Fibroblast of skin of right quadriceps (primary cell): ENCODE measurements around the gene TCP10L.
"Not testable (repeated sequence)": the region's sequence is repeated elsewhere in the genome, so short reads cannot be mapped to it uniquely, and the experiment has no call there.

ENCODE experiments used
- DNase-seq: peaks from one replicate; pipeline ENCODE4 v3.0.0-alpha.2; 2013

The TCP10L gene

GRCh38 chr21:32585970-32586369, 647 bp upstream of the TCP10L start:
- no peak for DNase-seq

GRCh38 chr21:32584472-32584871, 851 bp downstream of the TCP10L start:
- DNase-seq, result no peak

DNA sequence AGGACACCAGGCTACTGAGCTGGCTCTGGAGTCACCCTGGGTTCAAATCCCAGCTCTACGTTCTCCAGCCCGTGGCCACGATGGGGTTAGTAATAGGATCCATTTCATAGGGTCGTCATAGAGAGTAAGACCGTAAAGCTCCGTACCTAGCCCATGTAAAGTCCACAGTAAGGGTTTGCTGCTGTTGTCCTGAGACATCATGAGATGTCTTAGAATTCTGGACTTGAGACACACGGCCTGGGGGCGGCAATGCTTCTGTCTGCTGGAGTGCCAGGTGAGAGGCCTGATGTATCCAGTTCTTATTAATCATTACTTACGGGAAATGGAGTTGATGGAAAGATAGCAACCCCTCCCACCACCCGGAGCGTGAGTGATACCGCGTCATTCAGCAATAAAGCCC, 3.6 kb downstream of the TCP10L start:
- no peak for DNase-seq

GRCh38 chr21:32580949-32581348, 4.4 kb downstream of the TCP10L start:
- DNase-seq, result no peak

DNA sequence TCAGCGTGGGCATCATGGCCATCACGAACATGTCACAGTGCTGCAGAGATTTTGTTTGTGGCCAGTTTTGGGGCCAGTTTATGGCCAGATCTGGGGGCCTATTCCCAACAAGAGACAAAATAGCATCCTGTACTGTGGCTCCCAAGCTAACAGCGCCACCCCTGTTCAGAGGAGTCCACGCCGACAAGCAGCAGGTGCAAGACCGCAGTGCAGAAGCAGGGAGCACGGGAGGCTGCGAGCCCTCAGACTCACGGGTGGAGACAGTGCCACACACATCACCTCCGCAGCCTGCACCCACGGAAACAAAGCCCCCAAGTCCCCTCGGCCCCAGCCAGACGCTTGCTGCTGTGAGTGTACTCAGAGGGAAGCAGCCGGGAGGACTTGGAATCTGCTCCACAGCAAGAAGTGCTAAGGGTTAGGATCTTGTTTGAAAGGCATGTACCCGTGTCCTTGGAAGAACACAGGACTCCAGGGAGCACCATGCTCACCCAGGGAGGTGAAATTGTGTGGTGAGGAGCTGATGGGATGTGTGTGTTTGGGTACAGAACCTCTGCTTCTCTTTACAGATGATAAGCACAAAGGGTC, 7.1 kb downstream of the TCP10L start:
- no peak for DNase-seq

- no peak for DNase-seq
Observed at GRCh38 chr21:32576011-32576410, 9.3 kb downstream of the TCP10L start.

- no peak for DNase-seq
Observed at GRCh38 chr21:32574946-32575925, 10.1 kb downstream of the TCP10L start.

- no peak for DNase-seq
Observed at GRCh38 chr21:32572574-32573420, 12.5 kb downstream of the TCP10L start.

DNA sequence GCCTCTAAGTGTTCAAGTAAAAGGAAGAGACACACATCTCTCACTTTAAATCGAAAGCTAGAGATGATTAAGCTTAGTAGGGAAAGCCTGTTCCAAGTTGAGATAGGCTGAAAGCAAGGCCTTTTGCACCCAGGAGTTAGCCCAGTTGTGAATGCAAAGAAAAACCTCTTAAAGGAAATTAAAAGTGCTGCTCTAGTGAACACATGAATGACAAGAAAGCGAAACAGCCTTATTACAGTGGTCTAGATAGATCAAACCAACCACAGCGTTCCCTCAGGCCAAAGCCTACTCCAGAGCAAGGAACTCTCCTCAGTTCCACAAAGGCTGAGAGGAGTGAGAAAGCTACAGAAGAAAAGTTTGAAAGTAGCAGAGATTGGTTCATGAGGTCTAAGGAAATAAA, 14.9 kb downstream of the TCP10L start:
- no peak for DNase-seq

DNA sequence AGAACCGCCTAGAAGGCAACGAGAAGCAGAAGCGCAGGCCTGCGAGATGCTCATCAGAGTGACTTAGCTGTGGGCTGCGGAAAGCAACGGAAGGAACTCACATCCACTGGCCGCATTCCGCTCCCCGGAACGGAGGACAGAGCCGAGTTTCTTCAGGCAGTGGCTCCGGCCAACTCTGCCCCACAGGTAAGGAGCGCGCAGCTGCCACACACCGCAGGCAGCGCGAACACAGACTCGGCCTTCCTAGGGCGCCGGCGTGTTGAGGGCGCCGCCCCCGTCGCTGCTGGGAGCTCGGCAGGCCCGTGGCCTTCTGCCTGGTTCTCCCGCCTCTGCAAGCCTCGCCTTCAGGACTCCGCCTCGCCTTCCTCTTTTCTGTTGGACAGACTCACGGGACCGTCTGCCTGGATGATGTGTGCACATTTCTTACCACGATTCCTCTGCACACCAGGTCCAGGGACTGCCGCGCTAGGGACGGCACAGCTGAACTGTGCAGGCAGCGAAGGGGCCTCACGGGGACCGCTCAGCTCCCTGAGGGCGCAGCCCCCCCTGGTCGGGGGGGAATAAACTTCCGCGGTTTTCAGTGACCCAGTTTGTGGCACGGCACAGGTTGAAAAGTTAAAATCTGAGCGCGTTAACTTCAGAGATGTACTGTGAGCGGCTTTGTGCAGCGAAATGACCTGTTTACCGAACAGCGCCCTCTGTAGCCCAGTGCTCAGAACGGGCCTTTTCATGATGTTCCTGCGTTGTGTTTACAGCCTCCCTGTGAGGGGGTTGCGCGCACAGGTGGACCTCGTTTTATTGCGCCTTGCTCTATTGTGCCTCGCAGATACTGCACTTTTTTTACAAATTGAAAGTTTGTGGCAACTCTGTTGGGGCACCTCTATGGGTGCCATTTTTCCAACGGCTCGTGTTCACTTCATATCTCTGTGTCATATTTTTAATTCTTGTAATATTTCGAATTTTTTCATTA, 15.8 kb downstream of the TCP10L start:
- DNase-seq, result peak; percentile 66

DNA sequence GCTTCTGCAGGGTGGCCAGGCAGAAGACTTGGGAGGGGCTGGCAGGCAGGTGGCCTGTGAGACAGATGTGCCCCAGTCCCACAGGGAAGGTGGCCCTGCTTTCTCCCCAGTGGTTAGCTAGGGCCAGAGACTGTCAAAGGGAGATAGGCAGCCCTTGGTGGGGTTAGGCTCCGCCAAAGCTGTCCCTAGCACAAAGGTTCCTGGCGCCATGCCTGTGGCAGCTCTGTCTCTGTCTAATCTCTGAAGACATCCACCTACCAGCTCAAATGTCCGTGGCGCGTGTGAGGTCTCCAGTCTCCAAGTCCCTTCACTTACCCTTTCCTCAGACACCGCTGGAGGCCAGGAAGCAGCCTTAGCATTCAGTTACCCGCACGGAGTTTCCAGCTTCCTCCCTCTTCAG, 17.7 kb downstream of the TCP10L start:
- no peak for DNase-seq

- DNase-seq, result no peak
Observed at GRCh38 chr21:32566741-32567389, 18.5 kb downstream of the TCP10L start.

DNA sequence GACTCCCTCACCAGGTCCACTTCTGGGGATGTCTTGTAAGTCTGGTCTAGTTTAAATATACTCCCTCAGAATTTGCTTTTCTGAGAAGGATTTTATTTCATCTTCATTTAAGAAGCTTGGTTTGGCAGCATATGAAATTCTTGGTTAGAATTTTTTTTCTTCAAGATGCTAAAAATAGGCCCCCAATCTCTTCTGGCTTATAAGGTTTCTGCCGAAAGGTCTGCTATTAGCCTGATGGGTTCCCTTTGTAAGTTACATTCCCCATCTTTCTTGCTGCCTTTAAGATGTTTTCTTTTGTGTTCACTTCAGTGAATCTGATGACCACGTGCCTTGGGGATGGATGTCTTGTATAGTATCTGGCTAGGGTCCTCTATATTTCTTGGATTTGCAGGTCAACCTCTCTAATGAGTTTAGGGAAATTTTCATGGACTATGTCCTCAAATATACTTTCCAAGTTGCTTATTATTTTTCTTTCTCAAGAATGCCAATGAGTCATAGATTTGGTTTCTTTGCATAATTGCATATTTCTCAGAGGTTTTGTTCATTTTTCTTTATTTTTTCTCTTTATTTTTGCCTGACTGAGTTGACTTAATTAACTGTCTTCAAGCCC, 19.4 kb downstream of the TCP10L start:
- DNase-seq, result peak; percentile 6

DNA sequence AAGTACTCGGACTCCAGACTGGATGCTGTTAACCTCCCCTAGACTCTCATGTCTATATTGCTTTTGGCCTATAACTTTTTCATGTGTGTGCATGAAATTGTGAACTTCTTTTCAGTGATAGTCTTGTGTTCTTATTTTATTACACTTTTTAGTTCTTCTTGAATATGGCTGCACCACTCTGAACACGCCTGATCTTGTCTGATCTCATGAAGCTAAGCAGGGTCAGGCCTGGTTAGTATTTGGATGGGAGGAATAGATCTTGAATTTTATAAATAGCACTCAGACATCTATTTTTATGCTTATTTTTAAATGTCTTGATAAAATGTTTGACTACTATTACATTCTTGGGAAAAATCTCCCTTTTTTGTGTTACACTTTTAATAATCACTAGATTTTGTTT, 22.4 kb downstream of the TCP10L start:
- DNase-seq, result no peak

- peak; percentile 75 for DNase-seq
Observed at GRCh38 chr21:32562426-32562825, 22.9 kb downstream of the TCP10L start.

- DNase-seq, result not testable (repeated sequence)
Observed at GRCh38 chr21:32561476-32561875, 23.8 kb downstream of the TCP10L start.

- DNase-seq, result no peak
Observed at GRCh38 chr21:32560896-32561295, 24.4 kb downstream of the TCP10L start.

GRCh38 chr21:32559006-32559610, 26.2 kb downstream of the TCP10L start:
- DNase-seq, result no peak

DNA sequence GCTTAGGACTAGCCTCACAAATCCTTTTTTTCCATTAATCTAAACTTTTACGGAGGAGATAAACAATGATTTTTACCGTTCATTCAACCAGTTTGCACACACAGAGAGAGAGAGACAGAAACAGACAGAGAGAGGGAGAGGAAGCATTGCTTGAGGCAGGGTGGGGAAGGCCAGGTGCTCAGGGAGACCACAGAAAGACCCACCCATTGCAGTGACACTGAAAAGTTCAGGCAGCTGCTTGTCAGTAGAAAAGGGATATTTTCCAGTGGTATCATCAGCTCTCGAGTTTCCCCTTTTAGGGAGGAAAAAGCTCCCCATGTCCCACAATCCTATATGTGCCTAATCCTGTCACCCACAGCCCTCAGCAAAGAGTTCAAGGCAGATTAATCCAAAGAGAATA, 27.2 kb downstream of the TCP10L start:
- no peak for DNase-seq

DNA sequence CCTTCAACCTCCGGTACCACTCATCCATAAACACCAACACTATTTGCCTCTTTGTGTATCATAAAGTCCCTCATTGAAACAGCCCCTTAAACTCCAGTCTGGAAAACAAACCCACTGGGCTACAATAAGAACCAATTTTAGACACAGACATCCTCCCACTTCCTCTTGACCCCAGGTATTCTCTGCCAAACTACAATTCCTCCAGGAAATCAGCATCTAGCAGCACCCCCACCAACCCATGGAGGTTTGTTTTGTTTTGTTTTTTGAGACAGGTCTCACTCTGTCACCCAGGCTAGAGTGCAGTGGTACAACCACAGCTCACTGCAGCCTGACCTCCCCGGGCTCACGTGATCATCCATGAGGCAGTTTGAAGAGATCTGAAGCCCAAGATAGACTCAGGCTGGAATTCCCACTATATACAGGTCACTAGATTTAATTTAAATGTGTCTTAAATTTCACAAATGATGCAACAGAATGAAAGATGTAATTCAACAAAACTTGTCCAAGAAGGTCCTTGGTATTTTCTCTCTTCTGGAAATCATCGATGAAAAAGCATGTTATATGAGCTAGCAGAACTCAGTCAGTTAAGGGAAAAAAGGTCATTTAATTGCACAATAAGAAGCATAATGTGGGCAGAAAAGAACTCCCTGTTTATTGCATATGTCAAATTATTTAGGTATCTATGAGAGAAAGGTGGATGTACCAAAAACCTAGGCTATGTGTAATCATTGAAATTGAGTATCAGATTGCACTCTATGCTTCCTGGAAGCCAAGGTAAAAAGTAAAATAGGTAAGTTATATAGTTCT, 30.3 kb downstream of the TCP10L start:
- peak; percentile 24 for DNase-seq
